HG02623 (cell line): ENCODE data around the gene N4BP2L2.

Source experiments
- ATAC-seq: cut with Tn5 transposase; IDR thresholded peaks from one replicate; pipeline ENCODE4 v1.9.1; 2021; ENCODE audit warnings: moderate library complexity; ENCODE audit not compliant: unreplicated experiment

N4BP2L2 gene

DNA sequence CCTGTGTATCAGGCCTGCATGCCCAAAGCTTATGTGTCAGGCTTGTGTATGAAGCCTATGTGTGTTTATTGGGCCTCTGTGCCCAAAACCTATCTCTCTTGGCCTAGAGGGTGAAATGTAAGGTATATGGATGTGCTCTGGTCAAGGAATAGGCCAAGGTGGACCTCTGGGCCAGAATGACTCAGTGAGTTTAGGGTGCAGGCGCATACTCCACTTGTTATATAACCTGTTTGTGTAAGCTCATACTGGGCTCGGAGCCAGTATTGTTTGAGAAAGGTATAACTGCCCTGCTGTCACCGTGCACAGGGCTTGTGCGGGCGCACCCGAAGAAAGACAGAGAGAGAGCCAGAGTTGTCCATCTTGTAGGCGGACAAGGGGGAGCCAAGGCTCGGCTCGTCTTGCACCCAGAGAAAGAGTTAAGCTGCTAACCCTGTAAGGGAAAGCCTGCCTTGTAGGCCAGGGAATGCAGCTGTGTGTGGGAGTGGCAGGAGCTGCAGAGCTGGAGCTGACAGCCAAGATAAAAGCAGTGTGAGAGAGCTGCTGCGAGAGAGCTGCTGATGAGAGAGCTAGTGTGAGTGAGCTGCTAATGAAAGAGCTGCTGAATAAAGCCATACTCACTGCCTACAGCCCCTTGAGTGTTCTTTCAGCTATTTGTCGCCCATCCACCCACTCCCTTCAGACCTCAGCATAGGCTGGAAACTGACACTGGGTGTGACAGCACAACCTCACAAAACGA, 67.2 kb downstream of the N4BP2L2 start:
- ATAC-seq = no peak

GRCh38 chr13:32468502-32469142, 70.0 kb downstream of the N4BP2L2 start:
- no peak for ATAC-seq

GRCh38 chr13:32456591-32456990, 82.0 kb downstream of the N4BP2L2 start:
- ATAC-seq = no peak

GRCh38 chr13:32455594-32455903, 83.0 kb downstream of the N4BP2L2 start:
- no peak for ATAC-seq

DNA sequence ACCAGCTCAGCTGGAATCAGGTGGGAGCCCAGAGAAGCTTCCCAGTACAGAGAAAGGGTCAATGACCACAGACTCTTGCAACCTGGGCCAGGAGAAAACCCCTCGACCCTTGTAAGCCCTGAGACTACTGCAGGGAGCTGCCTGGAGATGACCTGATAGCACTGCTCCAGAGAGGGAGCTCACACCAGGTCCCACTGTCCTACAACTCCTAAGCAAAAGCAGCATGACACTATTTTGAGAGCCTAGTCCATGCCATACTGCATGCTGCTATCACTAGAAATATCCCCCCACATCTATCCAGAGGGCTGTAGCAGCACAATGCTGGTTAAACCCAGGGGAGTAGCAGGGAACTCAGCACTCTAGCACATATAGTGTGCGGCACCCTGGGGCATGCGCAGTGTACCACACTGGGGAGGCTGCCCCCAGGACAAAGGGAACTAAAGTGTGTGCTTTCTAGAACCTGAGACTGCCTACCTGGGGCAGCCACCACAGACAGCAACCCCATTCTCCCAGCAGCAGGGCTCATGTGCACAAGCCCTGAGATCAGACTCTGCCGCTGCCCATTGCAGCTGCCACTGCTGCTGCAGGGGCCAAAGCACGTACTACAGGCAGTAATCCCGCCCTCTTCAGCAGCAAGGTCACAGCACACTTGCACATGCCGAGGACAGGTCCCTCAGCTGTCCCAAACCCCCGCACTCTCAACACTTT, 83.6 kb downstream of the N4BP2L2 start:
- no peak for ATAC-seq

DNA sequence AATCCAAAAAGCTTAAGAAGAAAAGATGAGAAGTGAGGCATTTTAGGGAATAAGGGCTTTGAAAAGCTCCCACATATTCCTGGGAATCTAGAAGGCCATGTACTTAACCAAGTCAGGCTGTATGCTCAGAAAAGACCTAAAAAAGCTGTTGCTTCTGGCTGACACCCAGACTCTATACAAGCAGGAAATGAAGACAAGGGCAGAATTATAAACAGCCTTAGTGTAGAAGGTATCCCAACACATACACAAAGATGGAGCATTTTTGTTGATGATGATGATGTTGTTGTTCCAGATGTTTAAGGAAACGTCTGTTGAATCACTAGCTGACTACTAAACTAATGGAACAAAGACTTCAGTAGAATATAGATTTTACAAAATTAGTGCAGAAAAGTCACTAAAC, 84.6 kb downstream of the N4BP2L2 start:
- no peak for ATAC-seq

DNA sequence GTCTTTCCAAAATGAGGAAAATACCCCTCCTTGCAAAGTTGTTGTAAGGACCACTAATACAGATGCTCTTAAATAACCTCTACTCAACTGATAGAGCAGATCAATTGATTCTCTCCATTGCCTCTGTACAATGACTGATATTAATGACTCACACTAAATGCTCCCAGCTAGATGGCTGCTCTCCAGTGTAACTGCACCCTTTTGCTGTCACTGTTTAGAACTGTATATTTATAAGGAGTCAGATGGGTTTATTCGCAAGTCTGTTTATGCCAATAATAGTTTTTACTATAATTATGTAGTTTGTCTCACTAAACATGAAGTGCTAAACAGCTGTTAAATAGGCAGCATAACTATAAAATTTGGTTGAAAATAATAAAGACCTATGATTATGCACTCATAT, 89.6 kb downstream of the N4BP2L2 start:
- ATAC-seq = no peak

- ATAC-seq = no peak
Measured at GRCh38 chr13:32447894-32448623, 90.5 kb downstream of the N4BP2L2 start.

GRCh38 chr13:32446773-32447465, 91.7 kb downstream of the N4BP2L2 start:
- no peak for ATAC-seq

GRCh38 chr13:32446220-32446619, 92.4 kb downstream of the N4BP2L2 start:
- no peak for ATAC-seq

- ATAC-seq = no peak
Measured at GRCh38 chr13:32445461-32445860, 93.1 kb downstream of the N4BP2L2 start.

- ATAC-seq = peak; percentile 63
Measured at GRCh38 chr13:32443111-32443510, 95.5 kb downstream of the N4BP2L2 start.

GRCh38 chr13:32438871-32439270, 99.7 kb downstream of the N4BP2L2 start:
- ATAC-seq = no peak

DNA sequence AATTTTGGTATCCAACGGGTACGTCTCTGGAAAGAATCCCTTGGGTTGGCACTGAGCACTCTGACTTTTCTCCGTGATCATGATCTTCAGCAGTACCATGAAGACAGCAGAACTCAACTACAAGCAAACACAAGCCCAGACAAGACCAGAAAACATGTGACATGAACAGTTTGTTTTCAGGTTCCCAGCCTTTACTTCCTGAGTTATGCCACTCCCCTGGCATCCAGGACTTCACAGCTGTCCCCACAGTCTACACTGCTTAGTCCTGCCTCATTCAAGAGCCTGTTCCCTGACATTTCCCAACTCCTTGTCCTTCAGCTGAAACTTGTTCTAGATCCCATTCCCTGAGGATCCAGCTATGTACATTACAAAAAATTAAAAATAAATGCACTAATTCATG, 105.7 kb downstream of the N4BP2L2 start:
- ATAC-seq = no peak

DNA sequence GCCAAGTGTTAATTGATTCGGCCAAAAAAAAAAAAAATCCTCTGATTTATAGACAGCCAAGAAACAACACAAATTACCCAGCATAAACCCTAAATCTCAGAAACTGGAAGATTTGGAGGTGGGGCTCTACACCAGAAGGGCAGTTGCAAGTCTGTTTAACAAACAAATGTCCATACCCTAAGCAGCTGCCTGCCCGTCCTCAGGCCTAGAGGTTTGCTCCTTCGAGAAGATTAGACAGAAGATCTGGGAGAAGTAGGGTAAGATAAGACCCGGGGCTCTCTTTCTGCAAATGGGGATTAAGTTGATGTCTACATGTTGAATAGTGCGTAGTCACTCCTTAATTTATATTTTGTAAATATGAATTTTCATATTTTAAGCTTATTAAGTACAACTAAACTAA, 107.2 kb downstream of the N4BP2L2 start:
- ATAC-seq = no peak

GRCh38 chr13:32430018-32430747, 108.4 kb downstream of the N4BP2L2 start:
- no peak for ATAC-seq

DNA sequence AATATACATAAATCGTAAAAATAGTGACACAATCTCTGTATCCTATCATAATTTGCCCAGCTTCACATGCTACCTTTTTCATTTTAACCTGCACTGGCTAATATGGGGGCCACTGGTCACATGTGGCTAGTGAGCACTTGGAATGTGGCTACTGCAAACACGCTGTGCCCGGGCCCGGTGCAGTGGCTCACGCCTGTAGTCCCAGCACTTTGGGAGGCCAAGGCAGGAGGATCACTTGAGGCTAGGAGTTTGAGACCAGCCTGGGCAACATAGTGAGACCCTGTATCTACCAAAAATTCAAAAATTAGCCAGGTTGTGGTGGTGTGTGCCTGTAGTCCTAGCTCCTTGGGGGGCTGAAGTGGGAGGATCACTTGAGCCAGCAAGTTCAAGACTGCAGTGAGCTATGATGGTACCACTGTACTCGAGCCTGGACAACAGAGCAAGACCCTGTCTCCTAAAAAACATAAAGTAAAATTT, 109.1 kb downstream of the N4BP2L2 start:
- ATAC-seq = no peak

DNA sequence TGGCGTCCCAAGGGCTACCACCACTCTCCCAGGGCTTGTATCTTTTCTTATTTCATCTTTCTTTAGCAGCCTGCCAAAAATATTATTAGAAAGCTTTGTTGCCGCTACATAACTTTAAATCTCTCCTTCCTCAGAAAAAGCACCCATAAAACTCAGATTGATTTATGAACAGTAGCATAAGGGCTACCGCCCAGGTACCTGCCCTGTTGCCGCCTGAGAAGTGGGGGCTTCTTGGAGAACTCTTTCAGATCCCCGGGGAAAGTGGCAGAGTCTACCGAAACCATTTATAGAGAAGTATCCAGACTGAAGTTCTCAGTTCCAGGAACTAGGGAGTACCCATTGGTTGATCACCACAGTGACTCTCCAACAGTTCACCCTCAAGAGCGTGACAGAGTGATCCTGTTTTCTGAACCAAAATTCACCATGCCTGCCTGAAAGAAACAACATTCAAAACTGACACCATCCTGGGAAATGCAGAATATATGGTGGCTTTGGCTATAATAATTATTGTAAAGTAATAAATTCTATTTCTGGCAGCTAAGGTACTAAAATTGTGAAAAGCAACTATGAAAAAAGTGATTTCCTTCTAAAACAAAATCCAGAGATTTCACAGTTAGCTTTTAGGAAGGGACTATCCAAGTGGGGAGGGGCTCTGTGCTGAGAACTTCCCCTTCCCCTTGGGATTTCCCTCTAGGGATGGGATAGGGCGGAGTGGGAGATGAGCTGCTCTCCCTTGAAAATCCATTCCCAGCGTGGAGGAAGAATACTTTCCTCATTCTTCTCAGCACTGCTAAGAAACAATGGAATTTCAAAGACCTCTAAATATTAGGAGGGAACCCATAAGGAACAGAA, 109.8 kb downstream of the N4BP2L2 start:
- ATAC-seq = no peak

GRCh38 chr13:32427852-32428580, 110.6 kb downstream of the N4BP2L2 start, which contains the start of gene N4BP2L1:
Gene N4BP2L1 (minus strand): TSS chr13:32428130. CDS start chr13:32428082, 48 bp downstream.
- ATAC-seq = peak; percentile 61
